Prostate gland (tissue), 2 donors: Measurements from ENCODE around the gene MBP. TPM values are rescaled to one million over a fixed set of nuclear protein-coding genes. Genes with fewer than 3 reads are reported as not detected.

ENCODE experiments used
- DNase-seq: peaks from one replicate; pipeline ENCODE4 v3.0.0-alpha.2; 2019; ENCODE audit warnings: low spot score
- H3K27ac ChIP-seq, 2 donors: fragments of 200-600 bp; sonication (generic); 2 replicates each; pipeline ENCODE4 v1.5.1; 2017 to 2019
- H3K27me3 ChIP-seq: fragments of 200-600 bp; sonication (generic); replicated peaks from 2 replicates; pipeline ENCODE4 v1.5.1; 2019; ENCODE audit not compliant: insufficient read depth
- H3K36me3 ChIP-seq, 2 donors: fragments of 200-600 bp; sonication (generic); 1 replicate in 1 of 2; 2 replicates in 1 of 2; pipeline versions ENCODE4 v1.5.1 to v1.8.1; 2017 to 2019
- H3K4me1 ChIP-seq: fragments of 200-600 bp; sonication (generic); replicated peaks from 2 replicates; pipeline ENCODE4 v1.5.1; 2019
- H3K4me3 ChIP-seq, 2 donors: fragments of 200-600 bp; sonication (generic); 2 replicates each; pipeline ENCODE4 v1.5.1; 2017 to 2019
- H3K9me3 ChIP-seq: fragments of 200-600 bp; sonication (generic); 2 replicates; pipeline ENCODE4 v1.5.1; 2017
- POLR2A ChIP-seq: fragments of 450-650 bp; IDR thresholded peaks from one replicate; pipeline ENCODE4 v1.6.1; 2016; ENCODE audit warnings: antibody characterized with exemption, mild to moderate bottlenecking
- POLR2AphosphoS5 ChIP-seq: sonication (generic); formaldehyde crosslinking; IDR thresholded peaks from one replicate; pipeline ENCODE4 v1.6.1; 2017; ENCODE audit warnings: antibody characterized with exemption
- WGBS: methylation state at CpG from one replicate; pipeline ENCODE4 v1.1.5; 2018; 5-methylcytosine and 5-hydroxymethylcytosine counted together
- intact Hi-C: fragments of 100-400 bp; cut with DNase I; formaldehyde crosslinking; loops from one replicate; pipeline ENCODE4 v1.14.2; 2022
- total RNA-seq, 2 donors: library from RNA; depleted of rRNA; stranded (reverse); fragments of >200 nt; gene quantifications; one replicate each; pipeline ENCODE4 v1.1.0, GENCODE V29; 2016
- TF ChIP-seq, protein P1 (sequence below), 4 experiments: fragments of 200-600 bp in 2 of 4; fragments of 450-650 bp in 2 of 4; sonication (generic) in 2 of 4; IDR thresholded peaks; 1 replicate in 3 of 4; 2 replicates in 1 of 4; pipeline ENCODE4 v1.5.1; 2016 to 2019; ENCODE audit warnings: antibody characterized with exemption in 4 of 4, mild to moderate bottlenecking in 2 of 4, moderate library complexity in 2 of 4

MBP gene
- total RNA-seq, 2 donors from 2014 or later: 19.8 to 43.5 TPM

DNA sequence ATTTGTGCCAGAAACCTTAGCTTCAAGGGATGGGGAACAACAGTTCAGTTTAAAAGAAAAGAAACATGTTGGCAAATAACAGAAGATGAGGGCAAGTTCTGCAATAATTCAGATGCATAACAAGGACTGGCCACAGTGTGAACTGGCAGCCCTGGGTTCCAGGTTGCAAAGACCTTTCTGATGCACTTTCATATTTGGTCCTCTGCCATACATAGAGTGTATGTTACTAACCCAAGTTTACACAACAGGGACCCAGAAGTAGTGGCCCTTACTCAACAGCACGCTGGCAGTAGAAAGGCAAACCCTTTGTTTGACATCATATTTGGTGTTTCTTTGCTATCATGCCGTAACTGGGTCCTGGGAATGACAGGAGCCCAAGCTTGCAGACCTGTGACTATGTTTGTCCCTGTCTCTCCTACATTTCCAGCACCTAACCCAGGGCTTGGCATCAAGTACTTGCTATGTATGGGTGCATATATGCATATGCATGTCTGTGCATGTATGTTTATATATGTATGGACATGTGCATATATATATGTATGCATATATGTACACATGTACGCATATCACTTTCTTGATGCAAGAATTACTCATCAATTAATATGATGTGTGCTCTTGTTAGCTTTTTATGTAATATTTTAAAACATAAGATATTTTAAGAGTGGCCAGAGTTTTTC is 94.3 kb downstream of the MBP start:
- TF ChIP-seq POLR2A: no peak
- TF ChIP-seq, protein P1, sequence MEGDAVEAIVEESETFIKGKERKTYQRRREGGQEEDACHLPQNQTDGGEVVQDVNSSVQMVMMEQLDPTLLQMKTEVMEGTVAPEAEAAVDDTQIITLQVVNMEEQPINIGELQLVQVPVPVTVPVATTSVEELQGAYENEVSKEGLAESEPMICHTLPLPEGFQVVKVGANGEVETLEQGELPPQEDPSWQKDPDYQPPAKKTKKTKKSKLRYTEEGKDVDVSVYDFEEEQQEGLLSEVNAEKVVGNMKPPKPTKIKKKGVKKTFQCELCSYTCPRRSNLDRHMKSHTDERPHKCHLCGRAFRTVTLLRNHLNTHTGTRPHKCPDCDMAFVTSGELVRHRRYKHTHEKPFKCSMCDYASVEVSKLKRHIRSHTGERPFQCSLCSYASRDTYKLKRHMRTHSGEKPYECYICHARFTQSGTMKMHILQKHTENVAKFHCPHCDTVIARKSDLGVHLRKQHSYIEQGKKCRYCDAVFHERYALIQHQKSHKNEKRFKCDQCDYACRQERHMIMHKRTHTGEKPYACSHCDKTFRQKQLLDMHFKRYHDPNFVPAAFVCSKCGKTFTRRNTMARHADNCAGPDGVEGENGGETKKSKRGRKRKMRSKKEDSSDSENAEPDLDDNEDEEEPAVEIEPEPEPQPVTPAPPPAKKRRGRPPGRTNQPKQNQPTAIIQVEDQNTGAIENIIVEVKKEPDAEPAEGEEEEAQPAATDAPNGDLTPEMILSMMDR (IDR thresholded peaks at IDR 0.05): no peak
- no peak for TF ChIP-seq POLR2AphosphoS5
- no peaks in the 10 kb centered on the region for H3K4me1 ChIP-seq
- H3K4me3 ChIP-seq: no peak overlapping the region
- 81% methylated on average over 3 of the region's 3 CpGs for WGBS
- H3K27me3 ChIP-seq: no peaks in the 10 kb centered on the region
- no peaks in the 10 kb centered on the region for H3K9me3 ChIP-seq
- H3K27ac ChIP-seq: no peak overlapping the region
- H3K36me3 ChIP-seq: no peaks in the 10 kb centered on the region
- no peak for DNase-seq
- intact Hi-C loops: no loop called here

DNA sequence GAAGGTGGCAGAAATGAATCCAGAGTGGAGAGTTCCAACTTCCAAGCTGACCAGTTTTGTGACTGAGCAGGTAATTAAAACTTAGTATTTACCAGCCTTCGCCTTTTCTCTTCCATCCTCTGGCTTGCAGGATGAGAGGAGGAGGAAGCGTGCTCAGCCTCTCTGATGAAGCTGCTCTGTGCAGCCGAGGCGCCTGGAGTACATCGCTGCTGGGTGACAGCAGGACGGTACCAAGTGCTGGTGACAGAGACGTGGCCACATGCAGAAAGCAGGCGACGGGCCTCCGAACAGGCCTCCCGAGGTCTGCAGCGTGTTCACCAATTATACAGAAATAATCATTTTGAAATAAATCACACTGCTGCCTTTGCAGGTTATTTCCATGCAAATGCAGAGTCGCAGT is 95.0 kb downstream of the MBP start:
- no peak overlapping the region for H3K27ac ChIP-seq
- intact Hi-C loops: no loop called here
- H3K36me3 ChIP-seq: no peaks in the 10 kb centered on the region
- H3K4me3 ChIP-seq: no peak overlapping the region
- no peaks in the 10 kb centered on the region for H3K4me1 ChIP-seq
- H3K27me3 ChIP-seq: no peaks in the 10 kb centered on the region
- no peaks in the 10 kb centered on the region for H3K9me3 ChIP-seq
- 88% methylated on average over 13 of the region's 13 CpGs for WGBS
- TF ChIP-seq POLR2A (no peak), POLR2AphosphoS5 (no peak)
- TF ChIP-seq, protein P1 (IDR thresholded peaks at IDR 0.05): no peak
- DNase-seq: no peak

DNA sequence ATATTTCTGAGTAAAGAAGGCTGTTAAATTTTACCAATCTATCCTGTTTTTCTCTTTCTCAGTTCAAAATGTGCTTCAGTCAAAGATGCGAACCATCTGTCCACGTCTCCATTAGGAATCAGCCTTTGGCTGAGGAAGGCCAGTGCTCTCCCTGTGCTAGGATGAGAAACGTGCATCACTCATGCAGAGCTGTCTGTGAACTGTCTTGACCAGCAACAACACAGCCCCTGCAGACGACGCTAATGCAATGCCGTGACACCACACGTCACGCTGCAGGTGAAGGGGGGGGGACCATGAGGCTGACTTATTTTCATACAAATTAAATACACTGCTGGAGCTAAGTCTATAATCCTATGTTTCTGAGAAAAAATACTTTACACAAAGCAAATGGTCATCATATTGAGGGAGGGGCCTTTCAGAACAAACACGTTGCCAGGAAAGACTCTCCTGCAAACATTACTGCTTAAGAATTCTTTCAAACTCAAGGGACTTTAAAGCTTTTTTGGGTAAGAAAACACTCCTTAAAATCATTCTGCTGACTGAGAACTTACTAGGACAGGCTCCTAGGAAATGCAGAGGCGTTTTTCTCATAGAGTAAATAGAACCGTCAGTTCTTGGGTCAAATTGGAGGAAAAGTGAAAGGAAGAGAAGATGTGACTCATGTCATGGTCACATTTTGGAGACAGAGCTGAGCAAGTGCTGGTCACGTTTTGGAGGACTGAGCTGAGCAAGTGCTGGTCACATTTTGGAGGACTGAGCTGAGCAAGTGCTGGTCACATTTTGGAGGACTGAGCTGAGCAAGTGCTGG is 97.0 kb downstream of the MBP start:
- Histone ChIP-seq H3K27ac (no peak overlapping the region), H3K4me3 (no peak overlapping the region), H3K4me1 (no peaks in the 10 kb centered on the region), H3K9me3 (no peaks in the 10 kb centered on the region), H3K27me3 (no peaks in the 10 kb centered on the region), H3K36me3 (no peaks in the 10 kb centered on the region)
- TF ChIP-seq POLR2A (no peak), POLR2AphosphoS5 (no peak)
- TF ChIP-seq, protein P1 (IDR thresholded peaks at IDR 0.05): no peak
- no peak for DNase-seq
- intact Hi-C loops: no loop called here
- WGBS: 64% methylated on average over 12 of the region's 12 CpGs

DNA sequence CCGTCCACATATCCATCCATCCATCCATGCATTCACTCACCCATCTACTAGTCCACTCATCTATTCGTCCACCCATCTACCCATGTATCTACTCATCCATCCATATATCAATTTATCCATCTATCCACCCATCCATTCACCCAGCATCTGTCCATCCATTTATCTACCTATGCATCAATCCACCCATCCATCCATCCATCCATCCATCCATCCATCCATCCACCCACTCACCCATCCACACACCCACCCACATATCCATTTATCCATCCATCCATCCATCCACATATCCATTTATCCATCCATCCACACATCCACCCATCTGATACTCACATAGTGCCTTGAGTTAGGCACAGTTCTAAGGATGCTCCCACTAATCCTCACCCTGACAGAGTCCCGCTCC is 99.0 kb downstream of the MBP start:
- H3K27ac ChIP-seq: no peak overlapping the region
- H3K4me1 ChIP-seq: no peaks in the 10 kb centered on the region
- WGBS: 97% methylated on average over 3 of the region's 3 CpGs
- no peak for DNase-seq
- H3K36me3 ChIP-seq: no peaks in the 10 kb centered on the region
- no peak for TF ChIP-seq POLR2A
- H3K4me3 ChIP-seq: no peak overlapping the region
- intact Hi-C loops: no loop called here
- no peaks in the 10 kb centered on the region for H3K9me3 ChIP-seq
- no peaks in the 10 kb centered on the region for H3K27me3 ChIP-seq

DNA sequence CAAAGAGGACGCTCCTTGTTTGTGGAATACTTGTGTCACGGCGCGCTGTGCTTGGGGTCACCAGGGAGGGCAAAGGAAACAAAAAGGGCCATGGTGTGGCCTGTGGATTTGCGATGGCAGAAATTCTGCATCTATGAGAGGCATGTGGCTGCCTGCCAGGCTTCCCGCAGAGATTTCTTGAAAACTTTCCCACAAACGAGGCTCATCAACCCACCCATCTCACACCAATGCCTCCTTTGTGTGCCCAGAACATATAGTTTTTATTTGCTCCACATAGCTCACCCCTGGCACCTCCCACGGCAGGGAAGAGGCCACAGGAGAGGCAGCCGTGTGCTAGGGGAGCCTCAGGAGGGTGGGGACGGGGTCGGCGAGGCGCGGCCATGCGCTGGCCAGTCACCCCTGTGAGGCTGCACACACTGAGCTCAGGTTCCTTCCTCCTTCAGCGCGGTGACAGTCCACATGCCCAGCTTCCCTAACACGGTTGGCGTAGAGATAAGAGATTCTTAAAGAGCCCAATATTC is 100.3 kb downstream of the MBP start:
- no peak overlapping the region for H3K27ac ChIP-seq
- intact Hi-C loops: no loop called here

More for the DNA sequence above, 100.3 kb downstream of the MBP start:
- DNase-seq: no peak
- H3K4me1 ChIP-seq: no peaks in the 10 kb centered on the region
- no peaks in the 10 kb centered on the region for H3K27me3 ChIP-seq
- no peaks in the 10 kb centered on the region for H3K36me3 ChIP-seq
- no peak overlapping the region for H3K4me3 ChIP-seq
- no peaks in the 10 kb centered on the region for H3K9me3 ChIP-seq
- TF ChIP-seq, protein P1 (IDR thresholded peaks at IDR 0.05): no peak
- no peak for TF ChIP-seq POLR2A
- no peak for TF ChIP-seq POLR2AphosphoS5
- WGBS: 74% methylated on average over 19 of the region's 19 CpGs
